ENCODE measurements around the gene CSNK1E. TPM values are rescaled to one million over a fixed set of nuclear protein-coding genes. Genes with fewer than 3 reads are reported as not detected.

The CSNK1E gene
- total RNA-seq, 4 donors from 2014 or later: 29.8 to 66.3 (median 40.3) TPM

DNA sequence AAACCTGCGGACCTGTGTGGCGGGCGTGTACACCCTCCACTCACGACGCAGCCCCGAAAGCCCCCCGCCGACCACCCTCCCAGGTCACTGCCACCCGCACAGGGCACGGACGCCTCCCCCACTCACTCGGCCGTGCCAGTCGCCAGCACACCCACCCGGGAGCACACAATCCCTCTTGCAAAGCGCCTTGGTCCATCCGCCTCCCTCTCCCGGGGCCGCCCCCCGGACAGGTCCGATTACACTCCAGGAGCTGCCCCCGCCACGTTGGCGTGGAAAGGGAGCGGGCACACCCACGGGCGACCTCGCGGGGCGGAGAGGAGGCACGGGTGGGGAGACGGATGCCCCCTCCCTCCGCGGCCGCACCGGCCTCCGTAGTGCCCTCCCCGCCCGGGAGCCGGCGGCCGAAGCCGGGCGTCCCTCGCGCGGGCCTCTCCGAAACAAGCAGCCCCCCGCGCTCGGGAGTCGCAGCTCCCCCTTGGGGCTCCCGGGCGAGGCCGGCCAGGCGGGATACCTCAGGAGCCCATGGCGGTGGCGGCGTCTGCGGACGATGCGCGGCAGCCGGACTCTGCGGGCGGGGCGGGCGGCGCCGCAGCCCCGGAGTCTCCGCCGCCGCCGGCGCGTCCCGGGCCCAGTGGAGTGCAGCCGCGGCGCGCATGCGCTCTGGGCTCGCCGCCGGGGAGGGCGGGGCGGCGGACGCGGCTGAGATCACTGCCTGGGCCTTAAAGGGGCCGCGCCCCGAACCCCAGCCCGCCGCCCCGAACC lies 44.7 kb downstream of the CSNK1E start, which contains the start of gene TMEM184B:
TSS of gene TMEM184B (minus strand) at position 638 of the 762 bp plus-strand sequence. CDS start 25,049 bp downstream, outside the sequence.
- H3K36me3 ChIP-seq: no peaks in the 10 kb centered on the region
- H3K4me1 ChIP-seq: peaks cover 57 to 59% of the 10 kb centered on the region in 2 donors
- intact Hi-C loops (cut with DNase I; ENCODE audit: low total_unique reads) (loop anchor here (2.0 to 5.0 kb wide), 2 partner anchors 44 to 70 kb away; partner anchors contain the start of genes CSNK1E and MAFF), in situ Hi-C loops (cut with MboI; ENCODE audit: low sequenced_read_pairs in 4 of 4) (loop anchor here in 1 of 4 donors (25.0 kb wide), 1 partner anchor 90 kb away; no protein-coding TSS in a partner anchor)
- H3K27ac ChIP-seq: peak within 1 kb of the TSS; percentile 91 to 96 (median 96)
- peak within 1 kb of the TSS; percentile 75 to 99 (median 86) for H3K4me3 ChIP-seq
- no peaks in the 10 kb centered on the region for H3K9me3 ChIP-seq
- DNase-seq (peak; percentile 33 to 72), ATAC-seq (peak; percentile 91 to 94)
- TF ChIP-seq, protein P1, sequence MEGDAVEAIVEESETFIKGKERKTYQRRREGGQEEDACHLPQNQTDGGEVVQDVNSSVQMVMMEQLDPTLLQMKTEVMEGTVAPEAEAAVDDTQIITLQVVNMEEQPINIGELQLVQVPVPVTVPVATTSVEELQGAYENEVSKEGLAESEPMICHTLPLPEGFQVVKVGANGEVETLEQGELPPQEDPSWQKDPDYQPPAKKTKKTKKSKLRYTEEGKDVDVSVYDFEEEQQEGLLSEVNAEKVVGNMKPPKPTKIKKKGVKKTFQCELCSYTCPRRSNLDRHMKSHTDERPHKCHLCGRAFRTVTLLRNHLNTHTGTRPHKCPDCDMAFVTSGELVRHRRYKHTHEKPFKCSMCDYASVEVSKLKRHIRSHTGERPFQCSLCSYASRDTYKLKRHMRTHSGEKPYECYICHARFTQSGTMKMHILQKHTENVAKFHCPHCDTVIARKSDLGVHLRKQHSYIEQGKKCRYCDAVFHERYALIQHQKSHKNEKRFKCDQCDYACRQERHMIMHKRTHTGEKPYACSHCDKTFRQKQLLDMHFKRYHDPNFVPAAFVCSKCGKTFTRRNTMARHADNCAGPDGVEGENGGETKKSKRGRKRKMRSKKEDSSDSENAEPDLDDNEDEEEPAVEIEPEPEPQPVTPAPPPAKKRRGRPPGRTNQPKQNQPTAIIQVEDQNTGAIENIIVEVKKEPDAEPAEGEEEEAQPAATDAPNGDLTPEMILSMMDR (IDR thresholded peaks at IDR 0.05 in 4 of 5, conservative IDR thresholded peaks at IDR 0.05 in 1 of 5): no peak
- TF ChIP-seq POLR2A (IDR thresholded peaks at IDR 0.05): peak; percentile 98 to 99
- no peaks in the 10 kb centered on the region for H3K27me3 ChIP-seq

DNA sequence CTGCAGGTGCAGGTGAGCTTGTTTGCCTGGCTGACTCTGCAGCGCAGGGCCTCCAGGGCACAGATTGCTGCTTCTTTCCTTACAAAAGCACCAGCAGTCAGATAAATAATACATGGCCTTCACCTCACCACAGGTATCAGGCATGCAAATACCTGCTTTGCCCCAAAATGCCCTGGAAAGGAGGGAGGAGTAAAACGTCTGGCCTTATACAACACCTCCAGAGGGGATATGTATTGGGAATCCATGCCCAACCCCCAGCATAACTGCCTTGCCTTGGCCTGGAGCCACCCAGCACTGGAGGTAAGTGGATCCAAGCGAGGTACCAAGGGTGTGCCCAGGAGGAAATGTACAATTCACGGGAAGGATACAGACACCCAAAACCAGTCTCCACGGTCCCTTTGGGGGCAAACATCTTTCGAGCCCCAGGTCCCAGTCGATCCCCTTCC lies 45.3 kb downstream of the CSNK1E start:
- peak overlapping the region; percentile 75 to 99 (median 86) for H3K4me3 ChIP-seq
- in situ Hi-C loops (cut with MboI; ENCODE audit: low sequenced_read_pairs in 4 of 4): loop anchor here in 1 of 4 donors (25.0 kb wide), 1 partner anchor 90 kb away; no protein-coding TSS in a partner anchor
- H3K27me3 ChIP-seq: no peaks in the 10 kb centered on the region
- DNase-seq (no peak), ATAC-seq (peak in 1 of 2 donors; percentile 13)
- H3K4me1 ChIP-seq: peaks cover 57 to 62% of the 10 kb centered on the region in 2 donors
- H3K27ac ChIP-seq: peak overlapping the region; percentile 91 to 96 (median 96)
- H3K9me3 ChIP-seq: no peaks in the 10 kb centered on the region
- intact Hi-C loops (cut with DNase I; ENCODE audit: low total_unique reads): loop anchor here (2.0 to 5.0 kb wide), 2 partner anchors 45 to 70 kb away; partner anchors contain the start of genes CSNK1E and MAFF
- no peaks in the 10 kb centered on the region for H3K36me3 ChIP-seq
- TF ChIP-seq, protein P1 (IDR thresholded peaks at IDR 0.05 in 4 of 5, conservative IDR thresholded peaks at IDR 0.05 in 1 of 5): no peak
- no peak for TF ChIP-seq POLR2A (IDR thresholded peaks at IDR 0.05)

DNA sequence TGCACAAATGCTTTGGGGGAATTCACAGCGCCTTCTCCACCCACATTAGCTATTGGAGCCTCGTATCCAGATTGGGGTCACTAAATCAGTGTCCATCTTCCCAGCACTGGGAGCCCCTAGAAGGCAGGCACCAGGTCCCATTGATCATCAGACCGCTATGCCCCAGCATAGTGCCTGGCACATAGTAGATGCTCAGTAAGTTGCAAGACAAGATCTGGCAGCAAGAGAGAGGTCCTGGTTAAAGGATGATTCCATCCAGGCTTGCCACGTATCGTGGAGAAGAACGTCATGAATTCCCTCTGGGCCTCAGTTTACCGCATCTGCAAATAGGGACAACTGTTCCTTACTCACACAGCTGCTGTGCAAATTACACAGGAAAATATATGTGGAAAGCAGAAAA lies 46.1 kb downstream of the CSNK1E start:
- ATAC-seq (no peak), DNase-seq (no peak)
- TF ChIP-seq, protein P1 (IDR thresholded peaks at IDR 0.05 in 4 of 5, conservative IDR thresholded peaks at IDR 0.05 in 1 of 5): no peak
- TF ChIP-seq POLR2A (IDR thresholded peaks at IDR 0.05): no peak
- intact Hi-C loops (cut with DNase I; ENCODE audit: low total_unique reads): loop anchor here (5.0 kb wide), 1 partner anchor 69 kb away; the partner anchor contains the start of gene MAFF
- Histone ChIP-seq H3K36me3 (no peaks in the 10 kb centered on the region), H3K27ac (peak overlapping the region; percentile 91 to 96 (median 96)), H3K4me1 (peaks cover 57 to 66% of the 10 kb centered on the region in 2 donors), H3K4me3 (peak overlapping the region in 3 of 4 donors; percentile 78 to 99 (median 93)), H3K27me3 (no peaks in the 10 kb centered on the region), H3K9me3 (no peaks in the 10 kb centered on the region)
- in situ Hi-C loops (cut with MboI; ENCODE audit: low sequenced_read_pairs in 4 of 4): loop anchor here in 1 of 4 donors (25.0 kb wide), 1 partner anchor 91 kb away; no protein-coding TSS in a partner anchor

DNA sequence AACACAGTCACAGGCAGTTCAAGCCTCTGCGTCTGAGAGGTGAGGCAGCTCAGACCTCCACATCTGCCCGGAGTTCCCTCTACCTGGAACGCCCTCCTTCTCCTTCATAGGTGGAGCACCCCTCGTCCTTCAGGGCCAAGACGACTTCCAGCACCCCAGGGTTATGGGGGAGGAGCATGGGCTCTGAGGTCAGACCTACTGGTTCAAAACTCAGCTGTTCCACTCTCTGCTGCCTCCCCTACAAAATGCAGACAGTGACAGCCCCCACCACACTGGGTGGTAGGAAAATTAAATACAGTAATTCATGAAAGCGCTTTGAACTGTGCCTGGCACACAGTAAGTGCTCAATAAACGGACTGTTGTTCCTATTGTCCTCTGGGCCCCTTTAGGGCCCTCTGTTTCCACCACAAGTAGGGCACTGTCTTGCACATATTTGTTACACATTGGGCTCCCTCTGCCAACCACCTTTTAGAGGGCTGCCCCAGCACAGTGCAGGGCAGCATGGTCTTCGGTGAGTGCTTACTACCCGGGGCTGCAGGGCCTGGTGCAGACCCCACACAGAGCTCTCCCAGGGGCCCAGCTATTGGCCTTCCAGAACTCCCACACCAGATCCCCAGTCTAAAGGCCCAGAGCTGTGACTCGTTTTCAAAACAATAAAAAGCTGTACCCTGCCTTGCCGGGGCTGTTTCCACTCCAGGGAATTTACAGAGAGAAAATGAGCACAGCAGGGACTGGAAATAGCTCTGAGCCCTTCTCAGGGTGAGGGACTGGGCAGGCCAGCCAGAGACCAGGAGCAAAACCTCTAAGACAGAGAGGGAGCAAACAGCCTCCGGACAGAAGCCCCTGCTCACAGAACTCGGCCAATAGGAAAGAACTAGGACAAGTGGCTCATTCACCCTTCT lies 46.9 kb downstream of the CSNK1E start:
- peak overlapping the region in 2 of 4 donors; percentile 29 to 93 for H3K4me3 ChIP-seq
- H3K27ac ChIP-seq: peak overlapping the region; percentile 91 to 96 (median 96)
- TF ChIP-seq, protein P1 (IDR thresholded peaks at IDR 0.05 in 4 of 5, conservative IDR thresholded peaks at IDR 0.05 in 1 of 5): no peak
- H3K9me3 ChIP-seq: no peaks in the 10 kb centered on the region
- ATAC-seq (no peak), DNase-seq (no peak)
- H3K36me3 ChIP-seq: no peaks in the 10 kb centered on the region
- in situ Hi-C loops (cut with MboI; ENCODE audit: low sequenced_read_pairs in 4 of 4) (loop anchor here in 1 of 4 donors (25.0 kb wide), 1 partner anchor 92 kb away; no protein-coding TSS in a partner anchor), intact Hi-C loops (cut with DNase I; ENCODE audit: low total_unique reads) (loop anchor here (5.0 kb wide), 1 partner anchor 68 kb away; the partner anchor contains the start of gene MAFF)
- H3K4me1 ChIP-seq: peaks cover 63 to 67% of the 10 kb centered on the region in 2 donors
- H3K27me3 ChIP-seq: no peaks in the 10 kb centered on the region

Measured in gastrocnemius medialis (tissue), 4 donors.